HepG2 (cell line): Measurements from ENCODE around the gene KDM1B. TPM values are rescaled to one million over a fixed set of nuclear protein-coding genes. Genes with fewer than 3 reads are reported as not detected.

Source experiments
- AKAP8 ChIP-seq: sonication (generic); formaldehyde crosslinking; IDR thresholded peaks from 2 replicates; pipeline ENCODE4 v1.5.1; 2020; ENCODE audit warnings: mild to moderate bottlenecking, missing genetic modification reagents
- FOXK2 ChIP-seq: fragments of 450-650 bp; IDR thresholded peaks from 2 replicates; pipeline ENCODE4 v1.6.1; 2016
- GTF3A ChIP-seq: sonication (generic); formaldehyde crosslinking; conservative IDR thresholded peaks from 2 replicates; pipeline ENCODE4 v1.4.0; 2020; ENCODE audit warnings: mild to moderate bottlenecking, missing genetic modification reagents
- HDAC1 ChIP-seq: sonication (generic); formaldehyde crosslinking; IDR thresholded peaks from 2 replicates; pipeline ENCODE4 v1.5.1; 2020; ENCODE audit warnings: mild to moderate bottlenecking, missing genetic modification reagents
- HOXA3 ChIP-seq: sonication (generic); formaldehyde crosslinking; IDR thresholded peaks from 2 replicates; pipeline ENCODE4 v1.5.0; 2020; ENCODE audit warnings: missing genetic modification reagents
- NAIF1 ChIP-seq: sonication (generic); formaldehyde crosslinking; IDR thresholded peaks from 2 replicates; pipeline ENCODE4 v1.5.0; 2020; ENCODE audit warnings: mild to moderate bottlenecking, missing genetic modification reagents, borderline replicate concordance
- NFYB ChIP-seq: sonication (generic); formaldehyde crosslinking; IDR thresholded peaks from 2 replicates; pipeline ENCODE4 v1.4.0; 2020; ENCODE audit warnings: missing genetic modification reagents
- NR2F6 ChIP-seq, 2 experiments: IDR thresholded peaks; 2 replicates each; pipeline ENCODE4 v1.6.1; 2016; ENCODE audit warnings: antibody characterized with exemption in 1 of 2, mild to moderate bottlenecking in 1 of 2
- PCBP2 ChIP-seq: fragments of 200-400 bp; formaldehyde crosslinking; optimal IDR thresholded peaks from 2 replicates; pipeline ENCODE3; 2018; ENCODE audit warnings: low read length, low read depth; ENCODE audit not compliant: poor library complexity, severe bottlenecking
- RBM39 ChIP-seq: fragments of 200-400 bp; formaldehyde crosslinking; IDR thresholded peaks from one replicate; pipeline ENCODE4 v1.6.1; 2018; ENCODE audit warnings: antibody characterized with exemption, mild to moderate bottlenecking, low read depth, low read length; ENCODE audit not compliant: poor library complexity, severe bottlenecking
- ZFP41 ChIP-seq: sonication (generic); formaldehyde crosslinking; IDR thresholded peaks from 2 replicates; pipeline ENCODE4 v1.4.0; 2020; ENCODE audit warnings: mild to moderate bottlenecking, missing genetic modification reagents, borderline replicate concordance
- ZNF230 ChIP-seq: sonication (generic); formaldehyde crosslinking; IDR thresholded peaks from 2 replicates; pipeline ENCODE4 v1.4.0; 2020; ENCODE audit warnings: mild to moderate bottlenecking, missing genetic modification reagents
- ZNF232 ChIP-seq: sonication (generic); formaldehyde crosslinking; IDR thresholded peaks from 2 replicates; pipeline ENCODE4 v1.4.0; 2020; ENCODE audit warnings: missing genetic modification reagents, borderline replicate concordance
- ZNF329 ChIP-seq: sonication (generic); formaldehyde crosslinking; IDR thresholded peaks from 2 replicates; pipeline ENCODE4 v1.9.0; 2021; ENCODE audit warnings: low read depth, mild to moderate bottlenecking, missing genetic modification reagents
- ZNF367 ChIP-seq: sonication (generic); formaldehyde crosslinking; IDR thresholded peaks from 2 replicates; pipeline ENCODE4 v1.4.0; 2020; ENCODE audit warnings: missing genetic modification reagents, borderline replicate concordance
- ZNF468 ChIP-seq: sonication (generic); formaldehyde crosslinking; IDR thresholded peaks from 2 replicates; pipeline ENCODE4 v1.8.0; 2022; ENCODE audit warnings: mild to moderate bottlenecking, moderate library complexity, missing genetic modification reagents
- ZNF530 ChIP-seq: sonication (generic); formaldehyde crosslinking; IDR thresholded peaks from 2 replicates; pipeline ENCODE4 v1.5.0; 2020; ENCODE audit warnings: low read depth, mild to moderate bottlenecking, missing genetic modification reagents
- ZNF598 ChIP-seq: sonication (generic); formaldehyde crosslinking; IDR thresholded peaks from 2 replicates; pipeline ENCODE4 v1.5.1; 2020; ENCODE audit warnings: mild to moderate bottlenecking, missing genetic modification reagents, borderline replicate concordance
- ZSCAN29 ChIP-seq: sonication (generic); formaldehyde crosslinking; conservative IDR thresholded peaks from 2 replicates; pipeline ENCODE4 v1.4.0; 2020; ENCODE audit warnings: mild to moderate bottlenecking, missing genetic modification reagents
- polyA plus RNA-seq, 8 experiments: library from polyadenylated mRNA; depleted of rRNA in 3 of 8; stranded (reverse) in 7 of 8; unstranded in 1 of 8; fragments of >200 nt; fragmentation: Illumina TruSeq in 4 of 8; extraction: Trizol in 4 of 8; gene quantifications; 2 replicates each; pipeline versions ENCODE4 v1.2.1 to v1.2.3, GENCODE V29; 2011 to 2016; ENCODE audit warnings: low read depth in 4 of 8, missing spikeins in 1 of 8, mixed read lengths in 1 of 8; ENCODE audit not compliant: insufficient read depth in 1 of 8
- total RNA-seq, 5 experiments: library from RNA; depleted of rRNA; stranded (reverse); fragments of >200 nt; fragmentation: Illumina TruSeq; extraction: Trizol; gene quantifications; 2 replicates each; pipeline ENCODE4 v1.2.3, GENCODE V29; 2016; ENCODE audit warnings: low read depth in 1 of 5
- TF ChIP-seq, protein P1 (sequence below): sonication (generic); formaldehyde crosslinking; IDR thresholded peaks from one replicate; pipeline ENCODE4 v1.5.1; 2020; ENCODE audit warnings: mild to moderate bottlenecking, missing genetic modification reagents; ENCODE audit errors: not compliant biosample characterization

The KDM1B gene
- total and polyA plus RNA-seq, 2 of the 13 experiments (the other 11 are each of a cell fraction or from before 2014, with no cell fraction given): 9.8 to 13.2 TPM

DNA sequence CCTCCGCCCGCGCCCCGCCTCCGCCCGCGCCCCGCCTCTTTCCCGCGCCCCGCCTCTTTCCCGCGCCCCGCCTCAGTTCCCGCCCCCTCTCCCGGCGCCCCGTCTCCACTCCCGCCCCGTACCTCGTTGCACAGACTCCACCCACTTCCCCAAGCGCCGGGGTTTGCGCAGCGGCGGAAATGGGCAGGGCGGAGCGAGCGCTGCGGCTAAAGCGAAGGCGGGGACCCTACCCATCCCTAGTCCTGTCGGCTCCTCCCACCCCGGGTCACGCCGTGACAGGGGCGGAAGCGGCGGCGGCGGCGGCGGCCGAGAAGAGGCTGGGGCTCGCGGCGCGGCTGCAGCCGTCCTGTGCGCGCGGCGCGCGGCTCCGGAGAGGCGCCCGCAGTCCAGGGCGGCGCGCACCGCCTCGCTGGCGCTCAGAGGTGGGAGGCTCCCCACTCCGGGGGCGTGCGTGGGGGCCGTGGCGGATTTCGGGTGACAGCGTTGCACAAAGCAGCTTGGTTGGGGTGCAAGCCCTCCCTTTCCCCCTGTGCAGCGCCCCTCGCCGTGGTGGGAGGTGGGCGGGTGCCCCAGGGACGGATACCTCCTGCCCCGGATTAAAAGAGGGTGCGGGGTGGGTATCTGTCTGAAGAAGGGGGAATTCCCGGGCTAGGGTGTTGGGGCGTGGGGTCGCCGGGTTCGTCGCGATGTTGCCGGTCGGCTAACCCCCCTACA is at the start of gene KDM1B (continued):
- TF ChIP-seq, protein P1, sequence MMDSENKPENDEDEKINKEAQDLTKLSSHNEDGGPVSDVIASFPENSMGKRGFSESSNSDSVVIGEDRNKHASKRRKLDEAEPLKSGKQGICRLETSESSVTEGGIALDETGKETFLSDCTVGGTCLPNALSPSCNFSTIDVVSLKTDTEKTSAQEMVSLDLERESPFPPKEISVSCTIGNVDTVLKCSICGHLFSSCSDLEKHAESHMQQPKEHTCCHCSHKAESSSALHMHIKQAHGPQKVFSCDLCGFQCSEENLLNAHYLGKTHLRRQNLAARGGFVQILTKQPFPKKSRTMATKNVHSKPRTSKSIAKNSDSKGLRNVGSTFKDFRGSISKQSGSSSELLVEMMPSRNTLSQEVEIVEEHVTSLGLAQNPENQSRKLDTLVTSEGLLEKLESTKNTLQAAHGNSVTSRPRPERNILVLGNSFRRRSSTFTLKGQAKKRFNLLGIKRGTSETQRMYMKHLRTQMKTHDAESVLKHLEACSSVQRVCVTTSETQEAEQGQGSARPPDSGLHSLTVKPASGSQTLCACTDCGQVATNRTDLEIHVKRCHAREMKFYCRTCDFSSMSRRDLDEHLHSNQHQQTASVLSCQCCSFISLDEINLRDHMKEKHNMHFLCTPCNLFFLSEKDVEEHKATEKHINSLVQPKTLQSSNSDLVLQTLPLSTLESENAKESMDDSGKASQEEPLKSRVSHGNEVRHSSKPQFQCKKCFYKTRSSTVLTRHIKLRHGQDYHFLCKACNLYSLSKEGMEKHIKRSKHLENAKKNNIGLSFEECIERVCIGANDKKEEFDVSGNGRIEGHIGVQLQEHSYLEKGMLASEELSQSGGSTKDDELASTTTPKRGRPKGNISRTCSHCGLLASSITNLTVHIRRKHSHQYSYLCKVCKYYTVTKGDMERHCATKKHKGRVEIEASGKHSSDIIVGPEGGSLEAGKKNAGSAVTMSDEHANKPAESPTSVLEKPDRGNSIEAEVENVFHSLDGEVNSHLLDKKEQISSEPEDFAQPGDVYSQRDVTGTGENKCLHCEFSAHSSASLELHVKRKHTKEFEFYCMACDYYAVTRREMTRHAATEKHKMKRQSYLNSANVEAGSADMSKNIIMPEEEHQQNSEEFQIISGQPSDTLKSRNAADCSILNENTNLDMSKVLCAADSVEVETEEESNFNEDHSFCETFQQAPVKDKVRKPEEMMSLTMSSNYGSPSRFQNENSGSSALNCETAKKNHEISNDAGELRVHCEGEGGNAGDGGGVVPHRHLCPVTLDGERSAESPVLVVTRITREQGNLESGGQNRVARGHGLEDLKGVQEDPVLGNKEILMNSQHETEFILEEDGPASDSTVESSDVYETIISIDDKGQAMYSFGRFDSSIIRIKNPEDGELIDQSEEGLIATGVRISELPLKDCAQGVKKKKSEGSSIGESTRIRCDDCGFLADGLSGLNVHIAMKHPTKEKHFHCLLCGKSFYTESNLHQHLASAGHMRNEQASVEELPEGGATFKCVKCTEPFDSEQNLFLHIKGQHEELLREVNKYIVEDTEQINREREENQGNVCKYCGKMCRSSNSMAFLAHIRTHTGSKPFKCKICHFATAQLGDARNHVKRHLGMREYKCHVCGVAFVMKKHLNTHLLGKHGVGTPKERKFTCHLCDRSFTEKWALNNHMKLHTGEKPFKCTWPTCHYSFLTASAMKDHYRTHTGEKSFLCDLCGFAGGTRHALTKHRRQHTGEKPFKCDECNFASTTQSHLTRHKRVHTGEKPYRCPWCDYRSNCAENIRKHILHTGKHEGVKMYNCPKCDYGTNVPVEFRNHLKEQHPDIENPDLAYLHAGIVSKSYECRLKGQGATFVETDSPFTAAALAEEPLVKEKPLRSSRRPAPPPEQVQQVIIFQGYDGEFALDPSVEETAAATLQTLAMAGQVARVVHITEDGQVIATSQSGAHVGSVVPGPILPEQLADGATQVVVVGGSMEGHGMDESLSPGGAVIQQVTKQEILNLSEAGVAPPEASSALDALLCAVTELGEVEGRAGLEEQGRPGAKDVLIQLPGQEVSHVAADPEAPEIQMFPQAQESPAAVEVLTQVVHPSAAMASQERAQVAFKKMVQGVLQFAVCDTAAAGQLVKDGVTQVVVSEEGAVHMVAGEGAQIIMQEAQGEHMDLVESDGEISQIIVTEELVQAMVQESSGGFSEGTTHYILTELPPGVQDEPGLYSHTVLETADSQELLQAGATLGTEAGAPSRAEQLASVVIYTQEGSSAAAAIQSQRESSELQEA: no peak
- TF ChIP-seq GTF3A (no peak), ZFP41 (CRISPR knock-in tag) (no peak), PCBP2 (no peak), NFYB (CRISPR knock-in tag) (peak; percentile 19; the same call in 1 of the 2 replicates), AKAP8 (CRISPR knock-in tag) (no peak; the same call in 1 of the 2 replicates), HOXA3 (CRISPR knock-in tag) (no peak), HDAC1 (peak; percentile 48; the same call in 1 of the 2 replicates), FOXK2 (no peak), ZNF530 (no peak), ZNF230 (CRISPR knock-in tag) (no peak), RBM39 (peak; percentile 89), NR2F6 (IDR thresholded peaks at IDR 0.05) (no peak), NR2F6 (CRISPR knock-in tag; IDR thresholded peaks at IDR 0.05) (peak; percentile 23; the same call in 1 of the 2 replicates), ZNF468 (CRISPR knock-in tag) (no peak), ZNF232 (CRISPR knock-in tag) (no peak), NAIF1 (CRISPR knock-in tag) (no peak), ZNF329 (CRISPR knock-in tag) (peak; percentile 60; the same call in 1 of the 2 replicates), ZSCAN29 (no peak), ZNF367 (CRISPR knock-in tag) (no peak), ZNF598 (CRISPR knock-in tag) (no peak)
